PC-9 (cell line): ENCODE results near the gene SHE. TPM values are rescaled to one million over a fixed set of nuclear protein-coding genes. Genes with fewer than 3 reads are reported as not detected.
A peak's percentile ranks its signal among the peaks of the same experiment; 100 is the strongest.

Source experiments
- BruUV-seq: library from RNA; stranded (reverse); fragments of 400-500 nt; replicated peaks from 2 replicates; lab custom pipeline; 2021; lab: Mats Ljungman, UMichigan
- CTCF ChIA-PET: fragments of 300-600 bp; sonication (Branson Sonifier 250); formaldehyde crosslinking; loops from one replicate; lab custom pipeline; 2022; ENCODE audit warnings: antibody characterized with exemption; lab: Charles Lee
- POLR2A ChIA-PET: fragments of 300-600 bp; sonication (Branson Sonifier 250); formaldehyde crosslinking; loops from one replicate; lab custom pipeline; 2022; ENCODE audit warnings: antibody characterized with exemption; ENCODE audit not compliant: unreplicated experiment; lab: Charles Lee
- DNase-seq, 2 experiments: peaks; one replicate each; pipeline versions ENCODE4 v3.0.0 to v3.0.0-alpha.2; 2015 to 2022; ENCODE audit warnings: mixed read lengths in 1 of 2
- H2AFZ ChIP-seq: fragments of 200-600 bp; sonication (generic); 2 replicates; pipeline ENCODE4 v1.8.1; 2017; ENCODE audit warnings: antibody characterized with exemption
- H3F3A ChIP-seq: fragments of 200-600 bp; sonication (generic); 2 replicates; pipeline ENCODE4 v1.8.1; 2017; ENCODE audit warnings: antibody characterized with exemption, mild to moderate bottlenecking, low read depth; ENCODE audit not compliant: insufficient read depth
- H3K27ac ChIP-seq: fragments of 200-600 bp; sonication (generic); 2 replicates; pipeline ENCODE4 v1.6.1; 2016; ENCODE audit warnings: mixed run types
- H3K27me3 ChIP-seq: fragments of 200-600 bp; sonication (generic); 2 replicates; pipeline ENCODE4 v1.6.1; 2016; ENCODE audit warnings: low read depth, mixed run types; ENCODE audit not compliant: insufficient read depth
- H3K36me3 ChIP-seq: fragments of 200-600 bp; sonication (generic); 2 replicates; pipeline ENCODE4 v1.6.1; 2016; ENCODE audit warnings: low read depth, mixed run types
- H3K4me1 ChIP-seq: fragments of 200-600 bp; sonication (generic); replicated peaks from 2 replicates; pipeline ENCODE4 v1.6.1; 2016; ENCODE audit warnings: mixed run types; ENCODE audit not compliant: insufficient read depth
- H3K4me2 ChIP-seq: fragments of 200-600 bp; sonication (generic); 2 replicates; pipeline ENCODE4 v1.6.1; 2017; ENCODE audit warnings: mixed run types
- H3K4me3 ChIP-seq: fragments of 200-600 bp; sonication (generic); 2 replicates; pipeline ENCODE4 v1.6.1; 2016; ENCODE audit warnings: mixed run types
- H3K79me2 ChIP-seq: fragments of 200-600 bp; sonication (generic); 2 replicates; pipeline ENCODE4 v1.6.1; 2017; ENCODE audit warnings: low read depth, mixed run types
- H3K9me2 ChIP-seq: fragments of 200-600 bp; sonication (generic); 2 replicates; pipeline ENCODE4 v1.8.1; 2017; ENCODE audit warnings: mild to moderate bottlenecking; ENCODE audit not compliant: insufficient read depth
- H3K9me3 ChIP-seq: fragments of 200-600 bp; sonication (generic); 2 replicates; pipeline ENCODE4 v1.8.1; 2016; ENCODE audit warnings: low read depth; ENCODE audit not compliant: insufficient read depth
- H4K20me1 ChIP-seq: fragments of 200-600 bp; sonication (generic); 2 replicates; pipeline ENCODE4 v1.8.1; 2017; ENCODE audit not compliant: insufficient read depth
- EZH2 ChIP-seq: fragments of 200-600 bp; sonication (generic); IDR thresholded peaks from 2 replicates; pipeline ENCODE4 v1.8.0; 2017; ENCODE audit warnings: antibody characterized with exemption, low read depth
- intact Hi-C: fragments of 100-400 bp; cut with micrococcal nuclease; formaldehyde crosslinking; loops from one replicate; pipeline ENCODE4 v1.10.0; 2022; ENCODE audit not compliant: unreplicated experiment
- total RNA-seq: library from RNA; stranded (reverse); gene quantifications from 2 replicates; pipeline ENCODE4 v1.2.3, GENCODE V29; 2021
- TF ChIP-seq, protein P1 (sequence below): fragments of 200-600 bp; sonication (generic); conservative IDR thresholded peaks from 2 replicates; pipeline ENCODE4 v1.6.1; 2017; ENCODE audit warnings: mixed run types, antibody characterized with exemption, mild to moderate bottlenecking, moderate library complexity

Gene SHE
- total RNA-seq, 1 experiment from 2014 or later = not detected

DNA sequence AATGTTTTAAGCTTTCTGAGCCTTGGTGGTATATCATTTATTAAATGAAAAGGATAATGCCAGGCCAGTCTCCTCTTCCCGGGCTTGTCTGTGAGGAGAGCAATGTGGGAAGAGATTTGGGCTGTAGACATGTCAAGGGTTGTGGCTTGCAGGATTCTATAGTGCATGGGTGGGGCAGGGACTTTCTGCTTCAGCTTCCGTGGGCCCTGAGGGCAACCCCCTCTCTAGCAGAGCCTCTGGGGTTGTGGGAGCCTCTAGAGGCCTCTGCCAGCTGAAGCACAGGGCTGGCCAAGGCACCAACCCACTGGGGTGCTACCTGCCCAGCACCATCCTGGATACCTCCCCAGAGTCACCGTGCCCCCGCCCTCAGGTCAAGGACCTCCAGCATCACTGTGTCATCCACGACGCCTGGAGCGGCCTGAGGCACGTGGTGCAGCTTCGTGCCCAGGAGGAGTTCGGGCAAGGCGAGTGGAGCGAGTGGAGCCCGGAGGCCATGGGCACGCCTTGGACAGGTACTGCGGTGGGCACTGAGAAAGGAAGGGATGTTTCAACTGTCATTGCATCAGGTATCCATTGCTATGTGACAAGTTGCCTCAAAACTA lies 66.5 kb downstream of the SHE start:
- Histone ChIP-seq H3K79me2 (no peaks in the 10 kb centered on the region), H3K4me2 (no peak overlapping the region), H3K9me3 (no peaks in the 10 kb centered on the region), H4K20me1 (no peaks in the 10 kb centered on the region), H3K4me3 (no peak overlapping the region), H3F3A (peaks cover 35% of the 10 kb centered on the region), H3K27ac (no peak overlapping the region), H3K27me3 (no peaks in the 10 kb centered on the region), H3K4me1 (peaks cover 27% of the 10 kb centered on the region), H3K9me2 (no peaks in the 10 kb centered on the region), H3K36me3 (no peaks in the 10 kb centered on the region), H2AFZ (no peak overlapping the region)
- intact Hi-C loops = loop anchor here (10.0 kb wide), 1 partner anchor 81 kb away; no protein-coding TSS in a partner anchor
- POLR2A ChIA-PET = no interaction called here
- BruUV-seq = no TSS peak
- no peak for DNase-seq
- no peak for TF ChIP-seq EZH2
- TF ChIP-seq, protein P1, sequence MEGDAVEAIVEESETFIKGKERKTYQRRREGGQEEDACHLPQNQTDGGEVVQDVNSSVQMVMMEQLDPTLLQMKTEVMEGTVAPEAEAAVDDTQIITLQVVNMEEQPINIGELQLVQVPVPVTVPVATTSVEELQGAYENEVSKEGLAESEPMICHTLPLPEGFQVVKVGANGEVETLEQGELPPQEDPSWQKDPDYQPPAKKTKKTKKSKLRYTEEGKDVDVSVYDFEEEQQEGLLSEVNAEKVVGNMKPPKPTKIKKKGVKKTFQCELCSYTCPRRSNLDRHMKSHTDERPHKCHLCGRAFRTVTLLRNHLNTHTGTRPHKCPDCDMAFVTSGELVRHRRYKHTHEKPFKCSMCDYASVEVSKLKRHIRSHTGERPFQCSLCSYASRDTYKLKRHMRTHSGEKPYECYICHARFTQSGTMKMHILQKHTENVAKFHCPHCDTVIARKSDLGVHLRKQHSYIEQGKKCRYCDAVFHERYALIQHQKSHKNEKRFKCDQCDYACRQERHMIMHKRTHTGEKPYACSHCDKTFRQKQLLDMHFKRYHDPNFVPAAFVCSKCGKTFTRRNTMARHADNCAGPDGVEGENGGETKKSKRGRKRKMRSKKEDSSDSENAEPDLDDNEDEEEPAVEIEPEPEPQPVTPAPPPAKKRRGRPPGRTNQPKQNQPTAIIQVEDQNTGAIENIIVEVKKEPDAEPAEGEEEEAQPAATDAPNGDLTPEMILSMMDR = no peak
- CTCF ChIA-PET = no interaction called here

- no TSS peak for BruUV-seq
- no peak overlapping the region for H3K4me3 ChIP-seq
- H3K27me3 ChIP-seq = no peaks in the 10 kb centered on the region
- H3K27ac ChIP-seq = no peak overlapping the region
- no peaks in the 10 kb centered on the region for H4K20me1 ChIP-seq
- TF ChIP-seq, protein P1 = no peak
- no peak for TF ChIP-seq EZH2
- intact Hi-C loops = loop anchor here (10.0 kb wide), 1 partner anchor 80 kb away; no protein-coding TSS in a partner anchor
- no peaks in the 10 kb centered on the region for H3K79me2 ChIP-seq
- H3K4me2 ChIP-seq = no peak overlapping the region
- DNase-seq = no peak
- peaks cover 27% of the 10 kb centered on the region for H3K4me1 ChIP-seq
- H3K9me2 ChIP-seq = no peaks in the 10 kb centered on the region
- H3F3A ChIP-seq = peaks cover 41% of the 10 kb centered on the region
- ChIA-PET CTCF (interaction anchor here (0.6 kb wide), 1 partner anchor 40 kb away, joined by 5 read pairs; no protein-coding TSS in a partner anchor), POLR2A (no interaction called here)
- no peak overlapping the region for H2AFZ ChIP-seq
- H3K9me3 ChIP-seq = no peaks in the 10 kb centered on the region
- no peaks in the 10 kb centered on the region for H3K36me3 ChIP-seq
Observed at GRCh38 chr1:154434346-154435085, 67.7 kb downstream of the SHE start.

DNA sequence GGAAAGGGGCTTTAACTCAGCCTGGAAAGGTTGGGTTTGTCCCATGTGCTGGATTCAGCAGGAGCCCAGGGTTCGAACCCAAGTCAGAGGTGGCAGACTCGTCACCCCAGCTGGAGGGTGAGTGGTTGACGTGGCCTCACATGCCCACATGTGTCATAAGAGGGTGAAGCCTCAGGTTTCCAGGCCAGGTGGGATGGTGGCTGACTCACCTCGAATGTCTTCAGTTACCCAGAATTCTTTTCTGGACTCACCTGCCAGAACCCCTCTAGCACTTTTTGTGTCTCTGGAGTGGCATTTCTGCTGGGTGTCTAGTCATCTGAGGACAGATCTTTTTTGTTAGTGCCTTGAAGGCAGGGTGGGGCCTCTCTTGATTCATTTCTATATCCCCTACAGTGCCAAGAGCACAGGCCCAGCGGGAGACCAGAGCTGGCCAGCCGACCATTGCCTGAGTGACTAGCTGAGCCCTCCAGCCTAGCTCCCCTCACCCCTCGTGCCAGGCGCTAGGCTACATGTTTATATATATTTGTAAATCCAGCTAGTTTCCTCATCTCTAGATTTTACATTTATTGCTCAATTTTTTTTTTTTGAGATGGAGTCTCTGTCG lies 68.9 kb downstream of the SHE start:
- ChIA-PET CTCF (interaction anchor here (0.5 kb wide), 1 partner anchor 359 kb away, joined by 3 read pairs; no protein-coding TSS in a partner anchor), POLR2A (interaction anchor here (0.6 kb wide), 1 partner anchor 14 kb away, joined by 3 read pairs; no protein-coding TSS in a partner anchor)
- H3K27me3 ChIP-seq = no peaks in the 10 kb centered on the region
- H3K9me3 ChIP-seq = no peaks in the 10 kb centered on the region
- H3K4me1 ChIP-seq = peaks cover 27% of the 10 kb centered on the region
- no peaks in the 10 kb centered on the region for H3K9me2 ChIP-seq
- BruUV-seq = no TSS peak
- no peaks in the 10 kb centered on the region for H4K20me1 ChIP-seq
- no peak overlapping the region for H3K4me3 ChIP-seq
- intact Hi-C loops = loop anchor here (1.0 to 10.0 kb wide), 3 partner anchors 15 to 78 kb away; partner anchors contain the start of gene IL6R
- H2AFZ ChIP-seq = no peak overlapping the region
- H3K4me2 ChIP-seq = peak overlapping the region; percentile 36
- no peaks in the 10 kb centered on the region for H3K79me2 ChIP-seq
- no peak for TF ChIP-seq EZH2
- TF ChIP-seq, protein P1 = no peak
- no peaks in the 10 kb centered on the region for H3K36me3 ChIP-seq
- H3F3A ChIP-seq = peaks cover 41% of the 10 kb centered on the region
- H3K27ac ChIP-seq = peak overlapping the region; percentile 55
- peak; percentile 83 to 95 for DNase-seq
